ENCODE results near the gene ENOX1.

The ENOX1 gene

GRCh38 chr13:43333176-43333575, 453.6 kb downstream of the ENOX1 start:
- H3K36me3 ChIP-seq (ENCODE audit: control insufficient read depth in 2 of 2, insufficient read depth in 2 of 2, low read length in 2 of 2) = no peaks in the 10 kb centered on the region
- H3K9me3 ChIP-seq (ENCODE audit: control insufficient read depth in 2 of 2, low read length in 2 of 2) = no peaks in the 10 kb centered on the region
- no peaks in the 10 kb centered on the region for H3K4me1 ChIP-seq (ENCODE audit: control insufficient read depth in 2 of 2, insufficient read depth in 2 of 2, low read length in 2 of 2)
- no peaks in the 10 kb centered on the region for H3K27me3 ChIP-seq (ENCODE audit: control insufficient read depth in 2 of 2, insufficient read depth in 2 of 2, low read length in 2 of 2)
- no peak overlapping the region for H3K9ac ChIP-seq (ENCODE audit: low read depth in 1 of 2, low read length in 2 of 2)
- H3K27ac ChIP-seq (ENCODE audit: low read depth in 2 of 2, low read length in 2 of 2) = no peak overlapping the region
- H3K4me3 ChIP-seq (ENCODE audit: low read length in 2 of 2) = no peak overlapping the region

- H3K4me1 ChIP-seq (ENCODE audit: control insufficient read depth in 2 of 2, insufficient read depth in 2 of 2, low read length in 2 of 2) = no peaks in the 10 kb centered on the region
- H3K9me3 ChIP-seq (ENCODE audit: control insufficient read depth in 2 of 2, low read length in 2 of 2) = no peaks in the 10 kb centered on the region
- no peak overlapping the region for H3K27ac ChIP-seq (ENCODE audit: low read depth in 2 of 2, low read length in 2 of 2)
- no peaks in the 10 kb centered on the region for H3K27me3 ChIP-seq (ENCODE audit: control insufficient read depth in 2 of 2, insufficient read depth in 2 of 2, low read length in 2 of 2)
- H3K36me3 ChIP-seq (ENCODE audit: control insufficient read depth in 2 of 2, insufficient read depth in 2 of 2, low read length in 2 of 2) = no peaks in the 10 kb centered on the region
- no peak overlapping the region for H3K9ac ChIP-seq (ENCODE audit: low read depth in 1 of 2, low read length in 2 of 2)
- H3K4me3 ChIP-seq (ENCODE audit: low read length in 2 of 2) = no peak overlapping the region
Measured at GRCh38 chr13:43331672-43332071, 455.1 kb downstream of the ENOX1 start.

- Histone ChIP-seq H3K4me3 (ENCODE audit: low read length in 2 of 2) (no peak overlapping the region), H3K27ac (ENCODE audit: low read depth in 2 of 2, low read length in 2 of 2) (no peak overlapping the region), H3K36me3 (ENCODE audit: control insufficient read depth in 2 of 2, insufficient read depth in 2 of 2, low read length in 2 of 2) (no peaks in the 10 kb centered on the region), H3K9ac (ENCODE audit: low read depth in 1 of 2, low read length in 2 of 2) (no peak overlapping the region), H3K27me3 (ENCODE audit: control insufficient read depth in 2 of 2, insufficient read depth in 2 of 2, low read length in 2 of 2) (no peaks in the 10 kb centered on the region), H3K9me3 (ENCODE audit: control insufficient read depth in 2 of 2, low read length in 2 of 2) (no peaks in the 10 kb centered on the region), H3K4me1 (ENCODE audit: control insufficient read depth in 2 of 2, insufficient read depth in 2 of 2, low read length in 2 of 2) (no peaks in the 10 kb centered on the region)
Measured at GRCh38 chr13:43329702-43330101, 457.1 kb downstream of the ENOX1 start.

GRCh38 chr13:43328907-43329306, 457.9 kb downstream of the ENOX1 start:
- no peaks in the 10 kb centered on the region for H3K27me3 ChIP-seq (ENCODE audit: control insufficient read depth in 2 of 2, insufficient read depth in 2 of 2, low read length in 2 of 2)
- H3K4me1 ChIP-seq (ENCODE audit: control insufficient read depth in 2 of 2, insufficient read depth in 2 of 2, low read length in 2 of 2) = no peaks in the 10 kb centered on the region
- no peak overlapping the region for H3K9ac ChIP-seq (ENCODE audit: low read depth in 1 of 2, low read length in 2 of 2)
- H3K36me3 ChIP-seq (ENCODE audit: control insufficient read depth in 2 of 2, insufficient read depth in 2 of 2, low read length in 2 of 2) = no peaks in the 10 kb centered on the region
- no peak overlapping the region for H3K4me3 ChIP-seq (ENCODE audit: low read length in 2 of 2)
- no peak overlapping the region for H3K27ac ChIP-seq (ENCODE audit: low read depth in 2 of 2, low read length in 2 of 2)
- H3K9me3 ChIP-seq (ENCODE audit: control insufficient read depth in 2 of 2, low read length in 2 of 2) = no peaks in the 10 kb centered on the region

GRCh38 chr13:43326100-43326499, 460.7 kb downstream of the ENOX1 start:
- no peaks in the 10 kb centered on the region for H3K4me1 ChIP-seq (ENCODE audit: control insufficient read depth in 2 of 2, insufficient read depth in 2 of 2, low read length in 2 of 2)
- H3K27ac ChIP-seq (ENCODE audit: low read depth in 2 of 2, low read length in 2 of 2) = no peak overlapping the region
- H3K9me3 ChIP-seq (ENCODE audit: control insufficient read depth in 2 of 2, low read length in 2 of 2) = no peaks in the 10 kb centered on the region
- no peaks in the 10 kb centered on the region for H3K36me3 ChIP-seq (ENCODE audit: control insufficient read depth in 2 of 2, insufficient read depth in 2 of 2, low read length in 2 of 2)
- H3K4me3 ChIP-seq (ENCODE audit: low read length in 2 of 2) = no peak overlapping the region
- no peaks in the 10 kb centered on the region for H3K27me3 ChIP-seq (ENCODE audit: control insufficient read depth in 2 of 2, insufficient read depth in 2 of 2, low read length in 2 of 2)
- H3K9ac ChIP-seq (ENCODE audit: low read depth in 1 of 2, low read length in 2 of 2) = no peak overlapping the region

DNA sequence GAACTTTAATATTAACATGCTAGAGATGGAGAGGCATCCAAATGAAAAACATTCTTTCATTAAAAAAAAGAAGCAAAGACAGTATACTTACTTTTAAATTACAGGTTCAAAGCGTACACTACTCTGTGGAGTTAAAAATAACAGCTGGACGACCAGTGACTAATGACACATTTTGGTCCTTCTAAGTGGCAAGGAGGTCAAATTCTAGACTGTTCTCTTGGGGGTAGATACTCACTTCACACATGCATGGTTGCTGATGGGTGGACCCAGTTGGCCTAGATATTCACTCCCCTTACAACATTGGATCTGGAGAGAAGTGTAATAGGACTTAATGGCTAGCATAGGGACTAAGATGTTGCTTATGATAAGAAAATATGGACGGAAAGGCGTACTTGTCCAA, 461.1 kb downstream of the ENOX1 start:
- Histone ChIP-seq H3K9ac (ENCODE audit: low read depth in 1 of 2, low read length in 2 of 2) (no peak overlapping the region), H3K27me3 (ENCODE audit: control insufficient read depth in 2 of 2, insufficient read depth in 2 of 2, low read length in 2 of 2) (no peaks in the 10 kb centered on the region), H3K4me3 (ENCODE audit: low read length in 2 of 2) (no peak overlapping the region), H3K27ac (ENCODE audit: low read depth in 2 of 2, low read length in 2 of 2) (no peak overlapping the region), H3K9me3 (ENCODE audit: control insufficient read depth in 2 of 2, low read length in 2 of 2) (no peaks in the 10 kb centered on the region), H3K4me1 (ENCODE audit: control insufficient read depth in 2 of 2, insufficient read depth in 2 of 2, low read length in 2 of 2) (no peaks in the 10 kb centered on the region), H3K36me3 (ENCODE audit: control insufficient read depth in 2 of 2, insufficient read depth in 2 of 2, low read length in 2 of 2) (no peaks in the 10 kb centered on the region)

DNA sequence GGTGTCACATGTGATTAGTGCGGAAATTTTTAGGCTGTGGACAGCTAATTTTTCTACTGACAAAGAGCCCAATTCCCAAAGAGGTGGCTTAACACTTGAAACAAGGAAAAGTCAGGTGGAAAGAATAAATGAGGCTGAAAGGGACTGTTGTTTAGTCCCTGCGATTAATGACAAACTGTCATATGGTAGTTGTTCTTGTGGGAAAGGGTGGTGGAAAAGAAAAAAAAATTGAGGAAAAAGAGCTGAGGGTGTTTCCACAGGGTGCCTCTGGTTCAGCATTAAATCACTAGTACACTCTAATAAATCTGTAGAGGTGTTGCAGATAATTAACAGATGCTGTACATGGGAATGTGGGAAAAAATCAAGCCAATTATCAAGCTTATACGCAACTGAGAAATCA, 462.6 kb downstream of the ENOX1 start:
- H3K27me3 ChIP-seq (ENCODE audit: control insufficient read depth in 2 of 2, insufficient read depth in 2 of 2, low read length in 2 of 2) = no peaks in the 10 kb centered on the region
- no peak overlapping the region for H3K4me3 ChIP-seq (ENCODE audit: low read length in 2 of 2)
- H3K9ac ChIP-seq (ENCODE audit: low read depth in 1 of 2, low read length in 2 of 2) = no peak overlapping the region
- H3K36me3 ChIP-seq (ENCODE audit: control insufficient read depth in 2 of 2, insufficient read depth in 2 of 2, low read length in 2 of 2) = no peaks in the 10 kb centered on the region
- no peak overlapping the region for H3K27ac ChIP-seq (ENCODE audit: low read depth in 2 of 2, low read length in 2 of 2)
- no peaks in the 10 kb centered on the region for H3K9me3 ChIP-seq (ENCODE audit: control insufficient read depth in 2 of 2, low read length in 2 of 2)
- no peaks in the 10 kb centered on the region for H3K4me1 ChIP-seq (ENCODE audit: control insufficient read depth in 2 of 2, insufficient read depth in 2 of 2, low read length in 2 of 2)

DNA sequence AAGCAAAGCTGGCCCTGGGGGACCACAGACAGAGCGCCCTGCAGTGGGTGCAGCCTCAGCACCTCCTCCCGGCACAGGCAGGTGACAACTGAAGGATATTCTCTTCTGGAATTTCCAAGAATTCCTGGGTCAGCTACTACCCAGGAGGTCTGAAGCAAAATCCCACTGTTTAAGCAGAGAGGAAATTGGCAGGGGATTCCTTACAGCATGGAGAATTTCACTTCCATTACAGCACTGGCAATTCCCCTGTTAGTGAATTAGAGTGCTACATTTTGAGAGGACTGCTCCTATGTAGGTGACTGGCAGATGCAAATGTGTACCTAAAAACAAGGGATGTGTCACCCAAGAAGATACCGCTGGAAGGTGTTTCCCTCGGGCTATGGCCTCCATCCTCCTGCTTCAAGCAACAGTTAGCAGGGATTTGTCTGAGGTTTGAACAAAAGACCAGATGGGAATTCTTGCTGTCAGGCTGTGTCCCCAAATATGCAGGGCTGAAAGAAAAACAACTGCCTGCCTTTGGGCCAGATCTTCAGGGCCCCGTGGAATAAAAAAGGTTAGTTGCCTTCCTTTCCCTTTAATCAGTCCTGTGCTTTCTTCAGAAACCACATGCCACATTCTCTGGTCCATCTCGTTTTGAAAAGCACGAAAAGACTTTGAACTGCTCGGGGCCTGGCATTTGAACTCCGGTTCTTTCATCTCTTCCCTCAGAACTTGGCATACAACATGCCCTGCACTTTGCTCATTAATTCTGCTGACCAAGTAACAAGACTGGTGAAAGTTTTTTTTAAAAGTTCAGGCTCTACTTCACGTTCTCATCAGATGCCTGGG, 466.9 kb downstream of the ENOX1 start:
- no peak overlapping the region for H3K27ac ChIP-seq (ENCODE audit: low read depth in 2 of 2, low read length in 2 of 2)
- no peaks in the 10 kb centered on the region for H3K4me1 ChIP-seq (ENCODE audit: control insufficient read depth in 2 of 2, insufficient read depth in 2 of 2, low read length in 2 of 2)
- H3K9ac ChIP-seq (ENCODE audit: low read depth in 1 of 2, low read length in 2 of 2) = no peak overlapping the region
- H3K36me3 ChIP-seq (ENCODE audit: control insufficient read depth in 2 of 2, insufficient read depth in 2 of 2, low read length in 2 of 2) = no peaks in the 10 kb centered on the region
- no peaks in the 10 kb centered on the region for H3K9me3 ChIP-seq (ENCODE audit: control insufficient read depth in 2 of 2, low read length in 2 of 2)
- H3K27me3 ChIP-seq (ENCODE audit: control insufficient read depth in 2 of 2, insufficient read depth in 2 of 2, low read length in 2 of 2) = no peaks in the 10 kb centered on the region
- no peak overlapping the region for H3K4me3 ChIP-seq (ENCODE audit: low read length in 2 of 2)

- Histone ChIP-seq H3K4me3 (ENCODE audit: low read length in 2 of 2) (no peak overlapping the region), H3K27ac (ENCODE audit: low read depth in 2 of 2, low read length in 2 of 2) (no peak overlapping the region), H3K4me1 (ENCODE audit: control insufficient read depth in 2 of 2, insufficient read depth in 2 of 2, low read length in 2 of 2) (no peaks in the 10 kb centered on the region), H3K27me3 (ENCODE audit: control insufficient read depth in 2 of 2, insufficient read depth in 2 of 2, low read length in 2 of 2) (no peaks in the 10 kb centered on the region), H3K9me3 (ENCODE audit: control insufficient read depth in 2 of 2, low read length in 2 of 2) (no peaks in the 10 kb centered on the region), H3K36me3 (ENCODE audit: control insufficient read depth in 2 of 2, insufficient read depth in 2 of 2, low read length in 2 of 2) (no peaks in the 10 kb centered on the region), H3K9ac (ENCODE audit: low read depth in 1 of 2, low read length in 2 of 2) (no peak overlapping the region)
Measured at GRCh38 chr13:43316946-43317353, 469.8 kb downstream of the ENOX1 start.

- H3K9me3 ChIP-seq (ENCODE audit: control insufficient read depth in 2 of 2, low read length in 2 of 2) = no peaks in the 10 kb centered on the region
- H3K4me1 ChIP-seq (ENCODE audit: control insufficient read depth in 2 of 2, insufficient read depth in 2 of 2, low read length in 2 of 2) = no peaks in the 10 kb centered on the region
- H3K36me3 ChIP-seq (ENCODE audit: control insufficient read depth in 2 of 2, insufficient read depth in 2 of 2, low read length in 2 of 2) = no peaks in the 10 kb centered on the region
- H3K4me3 ChIP-seq (ENCODE audit: low read length in 2 of 2) = no peak overlapping the region
- no peak overlapping the region for H3K9ac ChIP-seq (ENCODE audit: low read depth in 1 of 2, low read length in 2 of 2)
- H3K27ac ChIP-seq (ENCODE audit: low read depth in 2 of 2, low read length in 2 of 2) = no peak overlapping the region
- no peaks in the 10 kb centered on the region for H3K27me3 ChIP-seq (ENCODE audit: control insufficient read depth in 2 of 2, insufficient read depth in 2 of 2, low read length in 2 of 2)
Measured at GRCh38 chr13:43316281-43316680, 470.5 kb downstream of the ENOX1 start.

Measured in mucosa of rectum (tissue), 2 donors.